OCI-LY1 (cell line): ENCODE measurements around the gene CMTM4.
"Not testable (repeated sequence)": the region's sequence is repeated elsewhere in the genome, so short reads cannot be mapped to it uniquely, and the experiment has no call there.

Source experiments
- H2AFZ ChIP-seq: fragments of 200-600 bp; sonication (generic), shearing (Covaris generic); 2 replicates; pipeline ENCODE4 v1.6.0; 2014; ENCODE audit warnings: antibody characterized with exemption, mild to moderate bottlenecking, low read length
- H3F3A ChIP-seq: fragments of 200-600 bp; sonication (generic), shearing (Covaris generic); 2 replicates; pipeline ENCODE4 v1.6.0; 2014; ENCODE audit warnings: mild to moderate bottlenecking, antibody characterized with exemption, low read length, moderate library complexity; ENCODE audit not compliant: insufficient read depth
- H3K27ac ChIP-seq: fragments of 200-600 bp; sonication (generic); 2 replicates; pipeline ENCODE4 v1.5.1; 2014; ENCODE audit warnings: low read length, mixed run types, mild to moderate bottlenecking, low read depth; ENCODE audit not compliant: poor library complexity, severe bottlenecking
- H3K27me3 ChIP-seq: fragments of 200-600 bp; sonication (generic); 2 replicates; pipeline ENCODE4 v1.6.0; 2014; ENCODE audit warnings: antibody characterized with exemption, mild to moderate bottlenecking, low read length, moderate library complexity; ENCODE audit not compliant: insufficient read depth
- H3K36me3 ChIP-seq: fragments of 200-600 bp; sonication (generic); 2 replicates; pipeline ENCODE4 v1.6.1; 2014; ENCODE audit warnings: mild to moderate bottlenecking, antibody characterized with exemption, low read length, moderate library complexity, mixed read lengths; ENCODE audit not compliant: insufficient read depth
- H3K4me1 ChIP-seq: fragments of 200-600 bp; sonication (generic); 2 replicates; pipeline ENCODE4 v1.5.1; 2014; ENCODE audit warnings: mild to moderate bottlenecking, low read length, moderate library complexity; ENCODE audit not compliant: insufficient read depth, severe bottlenecking
- H3K4me2 ChIP-seq: fragments of 200-600 bp; sonication (generic), shearing (Covaris generic); 2 replicates; pipeline ENCODE4 v1.6.1; 2014; ENCODE audit warnings: low read length
- H3K4me3 ChIP-seq: fragments of 200-600 bp; sonication (generic); 2 replicates; pipeline ENCODE4 v1.5.1; 2014; ENCODE audit warnings: low read length, low read depth, mild to moderate bottlenecking, mixed read lengths; ENCODE audit not compliant: poor library complexity, severe bottlenecking
- H3K79me2 ChIP-seq: fragments of 200-600 bp; shearing (Covaris generic); 2 replicates; pipeline ENCODE4 v1.6.1; 2016; ENCODE audit warnings: mixed run types, low read length, mixed read lengths; ENCODE audit not compliant: insufficient read depth
- H3K9ac ChIP-seq: fragments of 200-600 bp; sonication (generic), shearing (Covaris generic); 2 replicates; pipeline ENCODE4 v1.6.1; 2014; ENCODE audit warnings: mild to moderate bottlenecking, low read length, mixed read lengths
- H3K9me2 ChIP-seq: fragments of 200-600 bp; sonication (generic), shearing (Covaris generic); 2 replicates; pipeline ENCODE4 v1.6.1; 2014; ENCODE audit warnings: low read depth, mild to moderate bottlenecking, low read length, mixed read lengths
- H3K9me3 ChIP-seq: fragments of 200-600 bp; shearing (Covaris generic); 2 replicates; pipeline ENCODE4 v1.6.1; 2014; ENCODE audit warnings: low read length, mixed read lengths
- H4K20me1 ChIP-seq: fragments of 200-600 bp; sonication (generic), shearing (Covaris generic); 2 replicates; pipeline ENCODE4 v1.6.0; 2016; ENCODE audit warnings: mild to moderate bottlenecking, low read length; ENCODE audit not compliant: insufficient read depth
- CTCF ChIP-seq: fragments of 200-600 bp; sonication (generic), shearing (Covaris generic); IDR thresholded peaks from 2 replicates; pipeline ENCODE4 v1.5.1; 2017; ENCODE audit warnings: mild to moderate bottlenecking, antibody characterized with exemption, low read length, moderate library complexity, mixed read lengths
- EZH2 ChIP-seq: fragments of 200-600 bp; sonication (generic), shearing (Covaris generic); IDR thresholded peaks from 2 replicates; pipeline ENCODE4 v1.8.0; 2017; ENCODE audit warnings: borderline replicate concordance, mixed run types, mild to moderate bottlenecking, antibody characterized with exemption, low read length, moderate library complexity, mixed read lengths

CMTM4 gene

GRCh38 chr16:66629856-66630255 is 66.7 kb downstream of the CMTM4 start:
- no peak overlapping the region for H3K9ac ChIP-seq
- H3K27ac ChIP-seq: no peak overlapping the region
- no peak overlapping the region for H2AFZ ChIP-seq
- no peaks in the 10 kb centered on the region for H4K20me1 ChIP-seq
- H3K4me3 ChIP-seq: no peak overlapping the region
- H3K4me1 ChIP-seq: no peaks in the 10 kb centered on the region
- TF ChIP-seq EZH2: no peak
- TF ChIP-seq CTCF: no peak
- no peaks in the 10 kb centered on the region for H3K27me3 ChIP-seq
- H3K9me3 ChIP-seq: no peaks in the 10 kb centered on the region
- H3F3A ChIP-seq: no peaks in the 10 kb centered on the region
- H3K9me2 ChIP-seq: no peaks in the 10 kb centered on the region
- no peaks in the 10 kb centered on the region for H3K79me2 ChIP-seq
- H3K4me2 ChIP-seq: no peak overlapping the region
- H3K36me3 ChIP-seq: no peaks in the 10 kb centered on the region

- H3K9ac ChIP-seq, H3K27ac ChIP-seq, H3K9me2 ChIP-seq, H4K20me1 ChIP-seq, H3K36me3 ChIP-seq, H3K79me2 ChIP-seq, H3K9me3 ChIP-seq, H3K27me3 ChIP-seq, H3F3A ChIP-seq, H2AFZ ChIP-seq, H3K4me2 ChIP-seq, H3K4me3 ChIP-seq, H3K4me1 ChIP-seq: not testable (repeated sequence)
Measured at GRCh38 chr16:66627611-66628378, 68.7 kb downstream of the CMTM4 start.

- H3F3A ChIP-seq: no peaks in the 10 kb centered on the region
- no peaks in the 10 kb centered on the region for H3K36me3 ChIP-seq
- H3K27ac ChIP-seq: no peak overlapping the region
- H4K20me1 ChIP-seq: no peaks in the 10 kb centered on the region
- H3K4me2 ChIP-seq: no peak overlapping the region
- H3K27me3 ChIP-seq: no peaks in the 10 kb centered on the region
- no peaks in the 10 kb centered on the region for H3K9me2 ChIP-seq
- H3K9ac ChIP-seq: no peak overlapping the region
- H3K4me1 ChIP-seq: no peaks in the 10 kb centered on the region
- TF ChIP-seq CTCF (no peak), EZH2 (no peak)
- no peak overlapping the region for H3K4me3 ChIP-seq
- no peaks in the 10 kb centered on the region for H3K79me2 ChIP-seq
- no peaks in the 10 kb centered on the region for H3K9me3 ChIP-seq
- no peak overlapping the region for H2AFZ ChIP-seq
Measured at GRCh38 chr16:66623755-66624154, 72.8 kb downstream of the CMTM4 start.

DNA sequence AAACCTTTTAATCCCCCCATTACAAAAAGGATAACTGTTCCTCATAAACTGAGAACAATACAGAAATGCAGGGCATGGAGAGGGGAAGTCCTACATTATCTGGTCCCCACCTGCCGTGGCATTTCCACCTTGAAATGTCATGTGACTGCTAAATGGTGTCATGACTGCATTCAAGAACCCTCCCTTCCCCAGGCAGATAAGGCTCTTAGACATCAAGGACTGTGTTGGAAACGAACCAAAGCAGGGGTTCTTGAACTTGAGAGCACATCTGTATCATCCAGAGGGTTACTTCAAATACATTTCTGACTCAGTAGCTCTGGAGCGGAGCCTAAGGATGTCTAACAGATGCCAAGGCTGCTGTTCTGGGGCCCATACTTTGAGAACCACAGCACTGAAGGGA is 73.7 kb downstream of the CMTM4 start:
- Histone ChIP-seq H2AFZ (no peak overlapping the region), H3K36me3 (no peaks in the 10 kb centered on the region), H3K4me2 (no peak overlapping the region), H3F3A (no peaks in the 10 kb centered on the region), H3K27me3 (no peaks in the 10 kb centered on the region), H3K9me3 (no peaks in the 10 kb centered on the region), H3K4me3 (no peak overlapping the region), H3K27ac (no peak overlapping the region), H3K4me1 (no peaks in the 10 kb centered on the region), H3K9ac (no peak overlapping the region), H3K79me2 (no peaks in the 10 kb centered on the region), H4K20me1 (no peaks in the 10 kb centered on the region), H3K9me2 (no peaks in the 10 kb centered on the region)
- TF ChIP-seq CTCF: no peak
- TF ChIP-seq EZH2: no peak
